IgD-negative memory B cell (primary cell): ENCODE measurements around the gene EPHA1. TPM values are rescaled to one million over a fixed set of nuclear protein-coding genes. Genes with fewer than 3 reads are reported as not detected.
"Not testable (repeated sequence)": the region's sequence is repeated elsewhere in the genome, so short reads cannot be mapped to it uniquely, and the experiment has no call there.

ENCODE experiments used
- H3K27ac Mint-ChIP-seq, 3 donors: one replicate each; pipeline ENCODE4 v1.8.0; 2020 to 2022; ENCODE audit warnings: mild to moderate bottlenecking in 3 of 3, mixed read lengths in 3 of 3, moderate library complexity in 1 of 3
- H3K27me3 Mint-ChIP-seq: one replicate; pipeline ENCODE4 v1.8.0; 2021; ENCODE audit warnings: mixed read lengths
- H3K36me3 Mint-ChIP-seq: one replicate; pipeline ENCODE4 v1.8.0; 2020; ENCODE audit warnings: mild to moderate bottlenecking, mixed read lengths
- H3K4me1 Mint-ChIP-seq, 3 donors: one replicate each; pipeline ENCODE4 v1.8.0; 2020 to 2022; ENCODE audit warnings: mixed read lengths in 3 of 3, mild to moderate bottlenecking in 1 of 3
- H3K4me3 Mint-ChIP-seq, 4 donors: one replicate each; pipeline ENCODE4 v1.8.0; 2020 to 2022; ENCODE audit warnings: mild to moderate bottlenecking in 4 of 4, mixed read lengths in 4 of 4, moderate library complexity in 3 of 4
- H3K9me3 Mint-ChIP-seq, 3 donors: one replicate each; pipeline ENCODE4 v1.8.0; 2020 to 2021; ENCODE audit warnings: mixed read lengths in 3 of 3, mild to moderate bottlenecking in 1 of 3
- polyA plus RNA-seq: library from polyadenylated mRNA; unstranded; fragments of 300-500 nt; fragmentation: Illumina TruSeq; gene quantifications from one replicate; pipeline ENCODE4 v1.2.3, GENCODE V29; 2021

EPHA1 gene
- polyA plus RNA-seq, 1 donor from 2014 or later = 0.80 TPM

GRCh38 chr7:143443153-143443552 lies 34.5 kb upstream of the EPHA1 start, which contains the start of gene TAS2R60:
TAS2R60 (plus strand) TSS chr7:143443453; CDS start chr7:143443453, 0 bp downstream.
- no peaks in the 10 kb centered on the region for H3K36me3 Mint-ChIP-seq
- H3K27me3 Mint-ChIP-seq = peaks cover 1% of the 10 kb centered on the region
- no peak within 1 kb of the TSS for H3K4me3 Mint-ChIP-seq
- H3K27ac Mint-ChIP-seq = no peak within 1 kb of the TSS
- H3K9me3 Mint-ChIP-seq = peaks cover 0 to 3% (median 0%) of the 10 kb centered on the region in 3 donors
- no peaks in the 10 kb centered on the region for H3K4me1 Mint-ChIP-seq

GRCh38 chr7:143439866-143440265 lies 31.2 kb upstream of the EPHA1 start:
- Mint-ChIP-seq H3K4me3 (no peak overlapping the region), H3K27me3 (peaks cover 11% of the 10 kb centered on the region), H3K36me3 (no peaks in the 10 kb centered on the region), H3K4me1 (peaks cover 4 to 6% (median 5%) of the 10 kb centered on the region in 3 donors), H3K27ac (no peak overlapping the region), H3K9me3 (peaks cover 0 to 5% (median 0%) of the 10 kb centered on the region in 3 donors)

GRCh38 chr7:143437578-143437977 lies 28.9 kb upstream of the EPHA1 start:
- H3K4me3 Mint-ChIP-seq = peak overlapping the region in 1 of 4 donors; percentile 61
- H3K27me3 Mint-ChIP-seq = peaks cover 16% of the 10 kb centered on the region
- no peaks in the 10 kb centered on the region for H3K36me3 Mint-ChIP-seq
- H3K4me1 Mint-ChIP-seq = peaks cover 4 to 6% (median 5%) of the 10 kb centered on the region in 3 donors
- peaks cover 0 to 5% (median 0%) of the 10 kb centered on the region in 3 donors for H3K9me3 Mint-ChIP-seq
- peak overlapping the region in 1 of 3 donors; percentile 75 for H3K27ac Mint-ChIP-seq

GRCh38 chr7:143436325-143436946 lies 27.8 kb upstream of the EPHA1 start:
- Mint-ChIP-seq H3K4me1 (peaks cover 4 to 6% (median 5%) of the 10 kb centered on the region in 3 donors), H3K27ac (no peak overlapping the region), H3K27me3 (peaks cover 15% of the 10 kb centered on the region), H3K4me3 (no peak overlapping the region), H3K9me3 (peaks cover 0 to 5% (median 0%) of the 10 kb centered on the region in 3 donors), H3K36me3 (no peaks in the 10 kb centered on the region)

- H3K27ac Mint-ChIP-seq = no peak overlapping the region
- peaks cover 4 to 6% (median 5%) of the 10 kb centered on the region in 3 donors for H3K4me1 Mint-ChIP-seq
- H3K27me3 Mint-ChIP-seq = peaks cover 15% of the 10 kb centered on the region
- H3K4me3 Mint-ChIP-seq = no peak overlapping the region
- no peaks in the 10 kb centered on the region for H3K36me3 Mint-ChIP-seq
- H3K9me3 Mint-ChIP-seq = peaks cover 0 to 5% (median 0%) of the 10 kb centered on the region in 3 donors
These were observed 26.6 kb upstream of the EPHA1 start for GRCh38 chr7:143435266-143435665.

GRCh38 chr7:143434660-143435059 lies 26.0 kb upstream of the EPHA1 start:
- no peak overlapping the region for H3K27ac Mint-ChIP-seq
- peaks cover 4 to 6% (median 5%) of the 10 kb centered on the region in 3 donors for H3K4me1 Mint-ChIP-seq
- H3K9me3 Mint-ChIP-seq = peaks cover 0 to 5% (median 0%) of the 10 kb centered on the region in 3 donors
- peaks cover under 1% of the 10 kb centered on the region for H3K36me3 Mint-ChIP-seq
- H3K27me3 Mint-ChIP-seq = peaks cover 15% of the 10 kb centered on the region
- no peak overlapping the region for H3K4me3 Mint-ChIP-seq

- peaks cover 1% of the 10 kb centered on the region for H3K36me3 Mint-ChIP-seq
- peaks cover 4 to 6% (median 5%) of the 10 kb centered on the region in 3 donors for H3K4me1 Mint-ChIP-seq
- peaks cover 15% of the 10 kb centered on the region for H3K27me3 Mint-ChIP-seq
- no peak overlapping the region for H3K4me3 Mint-ChIP-seq
- no peak overlapping the region for H3K27ac Mint-ChIP-seq
- peaks cover 0 to 5% (median 0%) of the 10 kb centered on the region in 3 donors for H3K9me3 Mint-ChIP-seq
These were observed 25.1 kb upstream of the EPHA1 start for GRCh38 chr7:143433759-143434158.

- Mint-ChIP-seq H3K27ac (no peak overlapping the region), H3K9me3 (peaks cover 0 to 2% (median 0%) of the 10 kb centered on the region in 3 donors), H3K36me3 (peaks cover 1% of the 10 kb centered on the region), H3K27me3 (peaks cover 10% of the 10 kb centered on the region), H3K4me1 (peaks cover 5% of the 10 kb centered on the region in 3 donors), H3K4me3 (no peak overlapping the region)
These were observed 22.5 kb upstream of the EPHA1 start for GRCh38 chr7:143431109-143431508.

GRCh38 chr7:143429770-143430698 lies 21.4 kb upstream of the EPHA1 start:
- Mint-ChIP-seq H3K27me3 (peaks cover 7% of the 10 kb centered on the region), H3K27ac (no peak overlapping the region), H3K4me1 (peaks cover 5% of the 10 kb centered on the region in 3 donors), H3K9me3 (no peaks in the 10 kb centered on the region), H3K4me3 (no peak overlapping the region), H3K36me3 (peaks cover 1% of the 10 kb centered on the region)

GRCh38 chr7:143426479-143427142 lies 18.0 kb upstream of the EPHA1 start:
- H3K4me3 Mint-ChIP-seq = peak overlapping the region in 1 of 4 donors; percentile 52
- peaks cover 5% of the 10 kb centered on the region in 3 donors for H3K4me1 Mint-ChIP-seq
- peaks cover 1% of the 10 kb centered on the region for H3K36me3 Mint-ChIP-seq
- no peaks in the 10 kb centered on the region for H3K27me3 Mint-ChIP-seq
- peak overlapping the region in 2 of 3 donors; percentile 70 to 81 for H3K27ac Mint-ChIP-seq
- peaks cover 0 to under 1% (median 0%) of the 10 kb centered on the region in 3 donors for H3K9me3 Mint-ChIP-seq

- H3K9me3 Mint-ChIP-seq = peaks cover 0 to 10% (median 4%) of the 10 kb centered on the region in 3 donors
- H3K36me3 Mint-ChIP-seq, H3K27ac Mint-ChIP-seq, H3K27me3 Mint-ChIP-seq, H3K4me1 Mint-ChIP-seq, H3K4me3 Mint-ChIP-seq: not testable (repeated sequence)
These were observed 15.8 kb upstream of the EPHA1 start for GRCh38 chr7:143424476-143424875.

GRCh38 chr7:143422033-143422432 lies 13.4 kb upstream of the EPHA1 start:
- Mint-ChIP-seq H3K36me3 (peaks cover 2% of the 10 kb centered on the region), H3K9me3 (peaks cover 0 to 10% (median 4%) of the 10 kb centered on the region in 3 donors), H3K4me3 (no peak overlapping the region), H3K4me1 (peaks cover 5% of the 10 kb centered on the region in 3 donors), H3K27me3 (peaks cover 8% of the 10 kb centered on the region), H3K27ac (peak overlapping the region in 1 of 3 donors; percentile 65)

- not testable (repeated sequence) for H3K4me3 Mint-ChIP-seq, H3K4me1 Mint-ChIP-seq, H3K36me3 Mint-ChIP-seq
- H3K27me3 Mint-ChIP-seq = peaks cover 17% of the 10 kb centered on the region
- peaks cover 0 to 10% (median 4%) of the 10 kb centered on the region in 3 donors for H3K9me3 Mint-ChIP-seq
- peak overlapping the region in 1 of 3 donors; percentile 52 for H3K27ac Mint-ChIP-seq
These were observed 12.0 kb upstream of the EPHA1 start for GRCh38 chr7:143420624-143421023.

- peaks cover 21% of the 10 kb centered on the region for H3K27me3 Mint-ChIP-seq
- H3K36me3 Mint-ChIP-seq = peaks cover 2% of the 10 kb centered on the region
- H3K4me1 Mint-ChIP-seq = peaks cover 0 to 3% (median 3%) of the 10 kb centered on the region in 3 donors
- no peak overlapping the region for H3K4me3 Mint-ChIP-seq
- H3K9me3 Mint-ChIP-seq = peaks cover 0 to 10% (median 4%) of the 10 kb centered on the region in 3 donors
- no peak overlapping the region for H3K27ac Mint-ChIP-seq
These were observed 11.2 kb upstream of the EPHA1 start for GRCh38 chr7:143419880-143420279.
